KMS-11 (cell line): ENCODE data around the gene OGA.
"Not testable (repeated sequence)": the region's sequence is repeated elsewhere in the genome, so short reads cannot be mapped to it uniquely, and the experiment has no call there.

Experiments used
- H2AFZ ChIP-seq: fragments of 200-600 bp; sonication (generic); 2 replicates; pipeline ENCODE4 v1.6.1; 2016; ENCODE audit warnings: antibody characterized with exemption, mixed run types, low read depth
- H3K27ac ChIP-seq: fragments of 200-600 bp; sonication (generic); 2 replicates; pipeline ENCODE4 v1.6.1; 2016; ENCODE audit warnings: mild to moderate bottlenecking, mixed run types
- H3K27me3 ChIP-seq: fragments of 200-600 bp; sonication (generic); 2 replicates; pipeline ENCODE4 v1.6.1; 2017; ENCODE audit warnings: mild to moderate bottlenecking, low read depth, mixed run types, moderate library complexity; ENCODE audit not compliant: insufficient read depth
- H3K36me3 ChIP-seq: fragments of 200-600 bp; sonication (generic); 2 replicates; pipeline ENCODE4 v1.6.1; 2017; ENCODE audit warnings: mild to moderate bottlenecking, mixed run types; ENCODE audit not compliant: insufficient read depth
- H3K4me1 ChIP-seq: fragments of 200-600 bp; sonication (generic); 2 replicates; pipeline ENCODE4 v1.6.1; 2016; ENCODE audit warnings: mild to moderate bottlenecking, low read depth, mixed run types; ENCODE audit not compliant: poor library complexity, severe bottlenecking
- H3K4me2 ChIP-seq: fragments of 200-600 bp; sonication (generic); 2 replicates; pipeline ENCODE4 v1.7.0; 2016; ENCODE audit warnings: mild to moderate bottlenecking, mixed run types
- H3K4me3 ChIP-seq: fragments of 200-600 bp; sonication (generic); IDR thresholded peaks from 2 replicates; pipeline ENCODE4 v1.6.1; 2017; ENCODE audit warnings: low read depth, low read length, mixed read lengths; ENCODE audit not compliant: insufficient read depth
- H3K79me2 ChIP-seq: fragments of 200-600 bp; sonication (generic); 2 replicates; pipeline ENCODE4 v1.6.1; 2016; ENCODE audit warnings: low read depth, mixed run types; ENCODE audit not compliant: insufficient read depth
- H3K9ac ChIP-seq: fragments of 200-600 bp; sonication (generic); 2 replicates; pipeline ENCODE4 v1.6.1; 2016; ENCODE audit warnings: mild to moderate bottlenecking, mixed run types
- H4K20me1 ChIP-seq: fragments of 200-600 bp; sonication (generic); 2 replicates; pipeline ENCODE4 v1.6.1; 2016; ENCODE audit warnings: mild to moderate bottlenecking, mixed run types; ENCODE audit not compliant: insufficient read depth
- CTCF ChIP-seq: fragments of 200-600 bp; sonication (generic); conservative IDR thresholded peaks from 2 replicates; pipeline ENCODE4 v1.6.1; 2017; ENCODE audit warnings: low read depth, mild to moderate bottlenecking, antibody characterized with exemption, low read length, moderate library complexity, mixed read lengths

OGA gene

DNA sequence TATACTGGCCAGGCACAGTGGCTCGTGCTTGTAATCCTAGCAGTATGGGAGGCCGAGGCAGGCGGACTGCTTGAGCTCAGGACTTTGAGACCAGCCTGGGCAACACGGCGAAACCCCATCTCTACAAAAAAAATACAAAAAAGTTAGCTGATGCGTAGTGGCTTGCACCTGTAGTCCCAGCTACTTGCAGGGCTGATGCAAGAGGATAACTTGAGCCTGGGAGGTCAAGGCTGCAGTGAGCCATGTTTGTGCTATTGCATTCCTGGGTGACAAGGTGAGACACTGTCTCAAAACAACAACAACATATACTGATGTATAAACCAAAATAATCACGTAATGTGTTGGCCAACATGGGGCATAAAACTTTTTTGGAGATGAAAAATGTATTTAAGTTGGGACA, 28.6 kb downstream of the OGA start:
- no peak overlapping the region for H2AFZ ChIP-seq
- H3K36me3 ChIP-seq, result peaks cover 7% of the 10 kb centered on the region; the same call in 1 of the 2 replicates
- no peaks in the 10 kb centered on the region for H3K27me3 ChIP-seq
- no peak overlapping the region for H3K4me3 ChIP-seq
- H3K79me2 ChIP-seq, result peaks cover 4% of the 10 kb centered on the region; the same call in 1 of the 2 replicates
- peaks cover 16% of the 10 kb centered on the region for H3K4me1 ChIP-seq
- no peak overlapping the region for H3K9ac ChIP-seq
- no peak for TF ChIP-seq CTCF
- no peak overlapping the region for H3K27ac ChIP-seq
- no peaks in the 10 kb centered on the region; the same call in 1 of the 2 replicates for H4K20me1 ChIP-seq
- no peak overlapping the region for H3K4me2 ChIP-seq

DNA sequence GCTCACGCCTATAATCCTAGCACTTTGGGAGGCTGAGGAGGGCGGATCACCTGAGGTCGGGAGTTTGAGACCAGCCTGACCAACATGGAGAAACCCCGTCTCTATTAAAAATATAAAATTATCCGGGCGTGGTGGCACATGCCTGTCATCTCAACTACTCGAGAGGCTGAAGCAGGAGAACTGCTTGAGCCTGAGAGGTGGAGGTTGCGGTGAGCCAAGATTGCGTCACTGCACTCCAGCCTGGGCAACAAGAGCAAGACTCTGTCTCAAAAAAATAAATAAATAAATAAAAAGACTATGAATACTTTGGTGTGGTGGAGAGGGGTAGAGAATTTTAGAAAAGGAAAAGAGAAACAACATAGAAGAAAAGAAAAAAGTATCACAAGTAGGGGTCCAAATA, 29.0 kb downstream of the OGA start:
- not testable (repeated sequence) for H3K79me2 ChIP-seq, H3K27me3 ChIP-seq, H3K4me3 ChIP-seq, H4K20me1 ChIP-seq, H2AFZ ChIP-seq, H3K27ac ChIP-seq, H3K9ac ChIP-seq, H3K36me3 ChIP-seq, H3K4me2 ChIP-seq
- H3K4me1 ChIP-seq, result peaks cover 17% of the 10 kb centered on the region

DNA sequence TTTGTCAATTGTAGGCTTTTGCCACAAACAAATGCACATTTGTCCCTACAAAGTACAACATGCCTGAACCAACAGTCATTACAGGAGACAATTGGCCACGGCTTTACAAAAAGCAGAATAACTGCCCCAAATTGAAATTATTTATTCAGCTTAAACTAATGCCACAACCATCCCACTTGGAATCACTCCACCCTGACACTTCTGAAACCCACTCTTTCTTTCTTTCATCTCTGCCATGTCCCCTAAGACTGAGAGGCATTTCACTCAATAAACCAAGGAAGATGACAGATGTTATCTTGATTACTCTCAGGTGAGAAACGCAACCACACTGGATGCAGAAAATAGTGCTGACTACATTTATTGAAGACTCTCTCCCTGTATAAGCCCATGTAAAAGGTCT, 32.4 kb downstream of the OGA start:
- H3K36me3 ChIP-seq, result no peaks in the 10 kb centered on the region; the same call in 1 of the 2 replicates
- H3K79me2 ChIP-seq, result no peaks in the 10 kb centered on the region
- H3K27ac ChIP-seq, result no peak overlapping the region; the same call in 1 of the 2 replicates
- no peak overlapping the region for H3K4me2 ChIP-seq
- H3K4me3 ChIP-seq, result no peak overlapping the region
- peaks cover 39% of the 10 kb centered on the region for H3K4me1 ChIP-seq
- H3K9ac ChIP-seq, result no peak overlapping the region
- no peak overlapping the region for H2AFZ ChIP-seq
- H4K20me1 ChIP-seq, result no peaks in the 10 kb centered on the region; the same call in 1 of the 2 replicates
- no peaks in the 10 kb centered on the region for H3K27me3 ChIP-seq
- no peak for TF ChIP-seq CTCF

DNA sequence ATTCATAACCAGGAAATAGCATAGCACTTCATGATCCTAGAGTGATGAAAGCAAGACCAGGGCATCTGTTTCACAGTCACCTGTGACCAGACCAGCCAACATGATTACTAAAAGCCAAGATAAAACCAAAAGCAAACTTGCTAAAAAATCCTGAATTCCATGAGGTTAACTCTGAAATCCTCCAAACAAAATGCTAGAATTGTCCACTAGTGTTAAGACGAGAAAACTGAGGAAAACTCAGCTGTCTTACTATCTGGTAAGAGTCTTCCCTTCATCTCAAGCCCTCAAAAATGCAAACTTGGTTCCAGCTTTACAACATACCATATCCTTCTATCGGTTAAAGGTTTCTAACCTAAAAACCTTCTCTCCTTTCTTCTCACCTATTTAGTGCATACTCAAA, 33.7 kb downstream of the OGA start:
- Histone ChIP-seq H3K4me1 (peaks cover 47% of the 10 kb centered on the region), H3K27ac (no peak overlapping the region; the same call in 1 of the 2 replicates), H4K20me1 (no peaks in the 10 kb centered on the region; the same call in 1 of the 2 replicates), H2AFZ (no peak overlapping the region), H3K27me3 (no peaks in the 10 kb centered on the region), H3K79me2 (no peaks in the 10 kb centered on the region), H3K36me3 (no peaks in the 10 kb centered on the region), H3K4me3 (no peak overlapping the region), H3K9ac (no peak overlapping the region), H3K4me2 (no peak overlapping the region)
- no peak for TF ChIP-seq CTCF

DNA sequence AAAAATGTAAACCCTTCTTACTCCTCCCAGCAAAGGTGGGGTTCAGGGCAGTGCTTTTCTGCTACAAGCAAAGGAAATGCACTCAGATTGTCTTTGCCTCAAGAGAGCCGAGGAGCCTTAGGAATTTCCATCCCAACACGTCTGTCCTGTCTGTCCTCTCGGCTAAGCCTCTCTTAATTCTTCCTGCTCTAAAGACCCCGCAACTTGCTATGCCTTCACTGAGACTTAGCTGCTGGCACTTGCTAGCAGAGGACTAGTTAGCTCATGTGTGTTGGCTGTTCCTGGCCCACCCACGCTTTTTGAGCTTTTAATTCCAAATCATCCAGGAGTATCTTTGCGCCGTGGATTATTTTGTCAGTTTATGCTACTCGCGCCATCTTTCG, 34.5 kb downstream of the OGA start:
- H3K79me2 ChIP-seq, result no peaks in the 10 kb centered on the region
- H3K27ac ChIP-seq, result no peak overlapping the region
- no peaks in the 10 kb centered on the region for H3K27me3 ChIP-seq
- peak overlapping the region; percentile 81; the same call in 1 of the 2 replicates for H2AFZ ChIP-seq
- peaks cover 47% of the 10 kb centered on the region for H3K4me1 ChIP-seq
- H4K20me1 ChIP-seq, result no peaks in the 10 kb centered on the region; the same call in 1 of the 2 replicates
- peak overlapping the region; percentile 77 for H3K4me2 ChIP-seq
- no peaks in the 10 kb centered on the region for H3K36me3 ChIP-seq
- no peak for TF ChIP-seq CTCF
- H3K4me3 ChIP-seq, result no peak overlapping the region
- H3K9ac ChIP-seq, result no peak overlapping the region
